ENCODE results near the gene FRMPD1.

DNA sequence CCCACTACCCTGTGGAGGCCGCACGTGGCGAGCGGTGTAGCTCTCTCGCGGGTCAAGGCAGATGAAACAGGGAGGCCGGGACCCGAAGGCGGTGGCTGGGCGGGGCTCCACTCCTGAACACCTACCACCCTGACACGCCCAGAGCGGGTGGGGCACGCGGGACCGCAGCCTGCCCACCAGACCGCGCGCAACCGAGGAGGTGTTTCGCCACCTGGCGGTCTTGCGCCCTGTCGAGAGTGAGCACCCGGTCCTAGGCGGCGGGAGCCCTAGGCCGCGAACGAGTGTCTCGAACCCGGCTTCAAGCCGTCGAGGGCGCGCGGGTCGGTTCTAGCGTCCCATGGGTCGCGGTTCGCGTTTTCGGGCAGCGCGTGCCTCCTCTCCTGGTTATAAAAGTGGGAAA, 136.3 kb downstream of the FRMPD1 start:
- no peak for TF ChIP-seq NFYA (IDR thresholded peaks at IDR 0.05; ENCODE audit: borderline replicate concordance, low read depth, low read length)
- no peak for TF ChIP-seq POLR2A (IDR thresholded peaks at IDR 0.05; ENCODE audit: low read depth, low read length)
- no peak for TF ChIP-seq YBX1 (IDR thresholded peaks at IDR 0.05)
- no peak for TF ChIP-seq SUPT20H (IDR thresholded peaks at IDR 0.05; ENCODE audit: borderline replicate concordance, control insufficient read depth, low read depth, low read length)

All from GM12878 (cell line).